Gastrocnemius medialis (tissue), 4 donors: ENCODE measurements around the gene ADAMTS20. TPM values are rescaled to one million over a fixed set of nuclear protein-coding genes. Genes with fewer than 3 reads are reported as not detected.
"Not testable (repeated sequence)": the region's sequence is repeated elsewhere in the genome, so short reads cannot be mapped to it uniquely, and the experiment has no call there.

Experiments
- ATAC-seq, 2 donors: fragments of 150-250 bp; one replicate each; pipeline ENCODE4 v1.9.1; 2016
- DNase-seq, 2 donors: peaks; one replicate each; pipeline ENCODE4 v3.0.0-alpha.2; 2019
- H3K27ac ChIP-seq, 4 donors: fragments of 200-600 bp; sonication (generic); 1 replicate in 1 of 4; 2 replicates in 3 of 4; pipeline ENCODE4 v1.5.1; 2016 to 2018; ENCODE audit warnings: mild to moderate bottlenecking in 2 of 4, moderate library complexity in 1 of 4
- H3K27me3 ChIP-seq, 3 donors: fragments of 200-600 bp; sonication (generic) in 2 of 3; 1 replicate in 1 of 3; 2 replicates in 2 of 3; pipeline versions ENCODE4 v1.5.1 to v1.6.0; 2016 to 2019; ENCODE audit warnings: mild to moderate bottlenecking in 1 of 3, moderate library complexity in 1 of 3
- H3K36me3 ChIP-seq, 2 donors: fragments of 200-600 bp; sonication (generic) in 1 of 2; one replicate each; pipeline ENCODE4 v1.5.1; 2017 to 2018
- H3K4me1 ChIP-seq, 2 donors: fragments of 200-600 bp; sonication (generic) in 1 of 2; one replicate each; pipeline ENCODE4 v1.5.1; 2016 to 2017; ENCODE audit warnings: mild to moderate bottlenecking in 2 of 2
- H3K4me3 ChIP-seq, 4 donors: fragments of 200-600 bp; sonication (generic) in 3 of 4; 1 replicate in 1 of 4; 2 replicates in 3 of 4; pipeline ENCODE4 v1.5.1; 2016 to 2019; ENCODE audit warnings: mild to moderate bottlenecking in 2 of 4
- H3K9me3 ChIP-seq, 3 donors: fragments of 200-600 bp; sonication (generic) in 2 of 3; 1 replicate in 1 of 3; 2 replicates in 2 of 3; pipeline ENCODE4 v1.5.1; 2016 to 2019
- POLR2A ChIP-seq, 2 donors: fragments of 450-650 bp; IDR thresholded peaks; one replicate each; pipeline ENCODE4 v1.6.1; 2017; ENCODE audit warnings: antibody characterized with exemption in 2 of 2, mild to moderate bottlenecking in 2 of 2, moderate library complexity in 2 of 2
- in situ Hi-C, 4 donors: fragments of 200-750 bp; cut with MboI; loops; one replicate each; pipeline versions ENCODE4 v1.15.0 to v1.8.0; 2017; ENCODE audit warnings: low sequenced_read_pairs in 4 of 4
- intact Hi-C: fragments of 100-400 bp; cut with DNase I; formaldehyde crosslinking; loops from one replicate; pipeline ENCODE4 v1.15.1; 2023; ENCODE audit warnings: low total_unique reads
- total RNA-seq, 4 donors: library from RNA; depleted of rRNA; stranded (reverse); fragments of >200 nt; gene quantifications; one replicate each; pipeline versions ENCODE4 v1.1.0 to v1.2.3, GENCODE V29; 2016
- TF ChIP-seq, protein P1 (sequence below), 5 experiments: fragments of 450-650 bp in 3 of 5; fragments of 200-600 bp in 2 of 5; sonication (generic) in 2 of 5; IDR thresholded peaks in 4 of 5; conservative IDR thresholded peaks in 1 of 5; 1 replicate in 4 of 5; 2 replicates in 1 of 5; pipeline ENCODE4 v1.5.1; 2016 to 2019; ENCODE audit warnings: antibody characterized with exemption in 5 of 5, mild to moderate bottlenecking in 3 of 5, moderate library complexity in 3 of 5

ADAMTS20 gene
- total RNA-seq, 4 donors from 2014 or later: not detected

DNA sequence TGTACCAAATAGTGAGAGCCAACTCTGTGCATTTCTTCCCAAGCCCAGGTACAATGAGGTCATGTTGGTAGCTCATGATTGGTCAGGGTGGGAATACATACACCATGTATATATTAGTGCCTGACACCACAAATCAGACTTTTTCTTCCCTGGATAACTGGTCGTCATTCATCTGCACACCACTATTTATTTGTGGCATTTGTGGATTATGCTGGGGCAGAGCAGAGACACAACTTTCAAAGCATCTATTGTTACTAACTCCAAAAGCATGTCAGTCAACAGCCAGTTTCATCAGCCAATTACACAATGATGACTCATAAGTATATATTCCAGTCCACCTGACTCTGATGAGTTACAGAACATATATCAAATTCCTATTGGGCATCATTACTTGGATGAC, 181.7 kb downstream of the ADAMTS20 start:
- Histone ChIP-seq H3K4me1 (no peaks in the 10 kb centered on the region), H3K9me3 (no peaks in the 10 kb centered on the region), H3K27ac (no peak overlapping the region), H3K4me3 (no peak overlapping the region), H3K36me3 (no peaks in the 10 kb centered on the region), H3K27me3 (no peaks in the 10 kb centered on the region)
- TF ChIP-seq POLR2A (IDR thresholded peaks at IDR 0.05): no peak
- TF ChIP-seq, protein P1, sequence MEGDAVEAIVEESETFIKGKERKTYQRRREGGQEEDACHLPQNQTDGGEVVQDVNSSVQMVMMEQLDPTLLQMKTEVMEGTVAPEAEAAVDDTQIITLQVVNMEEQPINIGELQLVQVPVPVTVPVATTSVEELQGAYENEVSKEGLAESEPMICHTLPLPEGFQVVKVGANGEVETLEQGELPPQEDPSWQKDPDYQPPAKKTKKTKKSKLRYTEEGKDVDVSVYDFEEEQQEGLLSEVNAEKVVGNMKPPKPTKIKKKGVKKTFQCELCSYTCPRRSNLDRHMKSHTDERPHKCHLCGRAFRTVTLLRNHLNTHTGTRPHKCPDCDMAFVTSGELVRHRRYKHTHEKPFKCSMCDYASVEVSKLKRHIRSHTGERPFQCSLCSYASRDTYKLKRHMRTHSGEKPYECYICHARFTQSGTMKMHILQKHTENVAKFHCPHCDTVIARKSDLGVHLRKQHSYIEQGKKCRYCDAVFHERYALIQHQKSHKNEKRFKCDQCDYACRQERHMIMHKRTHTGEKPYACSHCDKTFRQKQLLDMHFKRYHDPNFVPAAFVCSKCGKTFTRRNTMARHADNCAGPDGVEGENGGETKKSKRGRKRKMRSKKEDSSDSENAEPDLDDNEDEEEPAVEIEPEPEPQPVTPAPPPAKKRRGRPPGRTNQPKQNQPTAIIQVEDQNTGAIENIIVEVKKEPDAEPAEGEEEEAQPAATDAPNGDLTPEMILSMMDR (IDR thresholded peaks at IDR 0.05 in 4 of 5, conservative IDR thresholded peaks at IDR 0.05 in 1 of 5): no peak
- in situ Hi-C loops: no loop called here
- intact Hi-C loops: no loop called here
- DNase-seq (no peak), ATAC-seq (no peak)

DNA sequence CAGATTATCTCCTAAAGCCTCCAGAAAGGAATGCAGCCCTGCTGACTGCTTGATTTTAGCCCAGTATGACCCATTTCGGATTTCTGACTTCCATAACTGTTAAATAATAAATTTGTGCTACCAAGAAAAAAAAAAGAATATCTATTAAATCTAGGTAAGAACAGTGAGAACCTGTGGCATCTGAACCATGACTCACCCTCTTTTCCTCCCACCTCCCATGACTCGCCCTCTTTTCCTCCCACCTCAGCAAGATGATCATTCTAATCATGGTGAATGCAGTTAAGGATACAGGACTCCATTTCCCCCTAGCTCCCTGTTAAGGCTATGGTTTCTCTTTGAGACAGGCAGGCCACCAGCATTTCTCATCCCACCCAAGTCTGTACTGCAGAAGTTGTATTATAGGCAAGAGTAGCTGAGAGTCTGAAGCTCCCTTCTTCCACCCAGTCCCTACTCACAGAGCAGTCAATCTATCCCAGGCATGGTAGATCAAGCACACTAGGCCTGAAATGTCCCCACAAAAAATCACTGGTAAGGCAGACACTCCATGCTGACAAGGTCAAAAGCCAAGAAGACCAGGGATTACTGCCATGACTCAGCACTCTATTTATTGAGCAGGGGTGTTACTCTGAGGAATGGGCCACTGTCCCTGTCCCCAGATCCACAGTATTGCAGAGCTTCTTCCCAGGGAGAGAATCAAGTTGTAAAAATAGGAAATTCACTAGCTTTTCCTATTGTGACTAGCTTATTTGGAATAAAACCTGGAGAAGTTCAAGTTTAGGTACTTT, 188.9 kb downstream of the ADAMTS20 start:
- intact Hi-C loops: no loop called here
- H3K9me3 ChIP-seq: no peaks in the 10 kb centered on the region
- H3K27ac ChIP-seq: no peak overlapping the region
- no peak for TF ChIP-seq POLR2A (IDR thresholded peaks at IDR 0.05)
- TF ChIP-seq, protein P1 (IDR thresholded peaks at IDR 0.05 in 4 of 5, conservative IDR thresholded peaks at IDR 0.05 in 1 of 5): no peak
- DNase-seq: no peak
- no peak overlapping the region for H3K4me3 ChIP-seq
- H3K4me1 ChIP-seq: no peaks in the 10 kb centered on the region
- ATAC-seq: no peak
- no peaks in the 10 kb centered on the region for H3K36me3 ChIP-seq
- H3K27me3 ChIP-seq: no peaks in the 10 kb centered on the region
- in situ Hi-C loops: no loop called here

DNA sequence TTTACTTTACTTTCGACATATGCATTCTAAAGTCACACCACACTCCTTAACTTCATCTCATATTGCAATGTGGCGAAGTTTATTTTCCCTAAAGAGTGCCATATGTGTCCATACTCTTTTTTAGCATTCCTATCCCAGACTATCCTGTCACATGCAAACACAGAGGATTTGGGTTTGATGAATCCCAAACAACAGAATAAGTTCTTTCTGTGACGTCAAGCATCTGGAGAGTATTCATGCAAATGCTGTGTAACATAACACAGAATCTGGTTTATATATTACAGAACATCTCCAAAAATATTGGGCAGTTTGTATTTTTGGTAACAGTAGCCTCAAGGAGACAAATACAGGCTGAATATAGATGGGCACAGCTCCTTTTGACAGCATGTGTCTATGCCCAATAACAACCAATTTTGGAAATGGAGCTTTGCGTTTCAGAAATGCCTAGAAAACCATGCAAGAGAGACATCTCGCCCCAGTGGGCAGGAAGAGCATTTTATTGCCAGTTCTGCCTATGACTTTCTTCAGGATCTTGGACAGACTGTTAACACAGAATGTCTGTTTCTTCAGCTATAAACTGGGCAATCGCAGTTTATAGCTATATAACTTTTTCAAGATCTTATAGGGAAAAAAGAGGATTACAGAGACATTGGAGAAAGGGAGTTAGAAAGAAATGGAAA, 190.8 kb downstream of the ADAMTS20 start:
- in situ Hi-C loops: no loop called here
- no peaks in the 10 kb centered on the region for H3K4me1 ChIP-seq
- ATAC-seq: no peak
- H3K27me3 ChIP-seq: no peaks in the 10 kb centered on the region
- TF ChIP-seq POLR2A (IDR thresholded peaks at IDR 0.05): no peak
- TF ChIP-seq, protein P1 (IDR thresholded peaks at IDR 0.05 in 4 of 5, conservative IDR thresholded peaks at IDR 0.05 in 1 of 5): no peak
- no peak overlapping the region for H3K4me3 ChIP-seq
- H3K27ac ChIP-seq: no peak overlapping the region
- DNase-seq: no peak
- intact Hi-C loops: no loop called here
- no peaks in the 10 kb centered on the region for H3K9me3 ChIP-seq
- no peaks in the 10 kb centered on the region for H3K36me3 ChIP-seq

DNA sequence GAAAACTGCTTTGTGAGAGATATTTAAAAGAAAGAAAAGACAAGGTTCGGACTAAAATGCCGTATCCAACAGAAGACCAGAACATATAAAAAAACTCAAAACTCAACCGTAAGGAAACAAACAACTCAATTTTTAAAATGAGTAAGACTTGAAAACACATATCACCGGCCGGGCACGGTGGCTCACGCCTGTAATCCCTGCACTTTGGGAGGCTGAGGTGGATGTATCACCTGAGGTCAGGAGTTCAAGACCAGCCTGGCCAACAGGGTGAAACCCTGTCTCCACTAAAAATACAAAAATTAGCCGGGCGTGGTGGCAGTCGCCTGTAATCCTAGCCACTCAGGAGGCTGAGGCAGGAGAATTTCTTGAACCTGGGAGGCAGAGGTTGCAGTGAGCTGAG, 192.0 kb downstream of the ADAMTS20 start:
- H3K27ac ChIP-seq, intact Hi-C loops, DNase-seq, in situ Hi-C loops, H3K4me1 ChIP-seq, ATAC-seq, H3K4me3 ChIP-seq, H3K9me3 ChIP-seq, H3K27me3 ChIP-seq, H3K36me3 ChIP-seq: not testable (repeated sequence)

DNA sequence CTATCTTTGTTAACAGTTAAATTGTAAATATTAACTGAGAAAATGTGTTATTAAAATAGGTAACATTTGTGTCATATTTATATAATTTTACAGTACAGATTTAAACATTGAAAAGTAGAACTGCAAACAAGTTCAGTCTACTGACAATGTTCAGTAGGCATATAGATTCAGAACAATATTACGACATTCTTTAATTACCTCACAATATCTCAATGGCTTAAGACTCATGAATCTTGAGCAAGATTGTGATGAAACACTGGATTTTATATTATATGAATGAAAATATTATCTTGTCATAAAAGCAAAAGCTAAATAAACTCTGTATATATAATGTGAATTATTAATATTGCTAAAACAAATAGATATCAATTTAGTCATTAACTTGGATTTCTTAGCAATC, 194.9 kb downstream of the ADAMTS20 start:
- H3K4me1 ChIP-seq: no peaks in the 10 kb centered on the region
- intact Hi-C loops: no loop called here
- in situ Hi-C loops: no loop called here
- H3K27ac ChIP-seq: no peak overlapping the region
- no peaks in the 10 kb centered on the region for H3K27me3 ChIP-seq
- DNase-seq: no peak
- H3K36me3 ChIP-seq: no peaks in the 10 kb centered on the region
- ATAC-seq: no peak
- H3K9me3 ChIP-seq: no peaks in the 10 kb centered on the region
- TF ChIP-seq POLR2A (IDR thresholded peaks at IDR 0.05): no peak
- TF ChIP-seq, protein P1 (IDR thresholded peaks at IDR 0.05 in 4 of 5, conservative IDR thresholded peaks at IDR 0.05 in 1 of 5): no peak
- no peak overlapping the region for H3K4me3 ChIP-seq
